Esophagus muscularis mucosa (tissue), 4 donors: Measurements from ENCODE around the gene RHOBTB3. TPM values are rescaled to one million over a fixed set of nuclear protein-coding genes. Genes with fewer than 3 reads are reported as not detected.

ENCODE experiments used
- DNase-seq: peaks from one replicate; pipeline ENCODE4 v3.0.0-alpha.2; 2017; ENCODE audit errors: extremely low spot score
- H3K27ac ChIP-seq, 4 donors: fragments of 200-600 bp; sonication (generic); replicated peaks in 1 of 4; 1 replicate in 3 of 4; 2 replicates in 1 of 4; pipeline ENCODE4 v1.5.1; 2016 to 2019; ENCODE audit warnings: mild to moderate bottlenecking in 1 of 4
- H3K27me3 ChIP-seq, 4 donors: fragments of 200-600 bp; sonication (generic); one replicate each; pipeline versions ENCODE4 v1.5.1 to v1.6.0; 2016 to 2019
- H3K36me3 ChIP-seq, 4 donors: fragments of 200-600 bp; sonication (generic); one replicate each; pipeline ENCODE4 v1.5.1; 2016 to 2019
- H3K4me1 ChIP-seq, 4 donors: fragments of 200-600 bp; sonication (generic); one replicate each; pipeline ENCODE4 v1.5.1; 2016 to 2019
- H3K4me3 ChIP-seq, 4 donors: fragments of 200-600 bp; sonication (generic); 1 replicate in 2 of 4; 2 replicates in 2 of 4; pipeline ENCODE4 v1.5.1; 2016 to 2019; ENCODE audit warnings: mild to moderate bottlenecking in 4 of 4, moderate library complexity in 1 of 4
- H3K9me3 ChIP-seq, 4 donors: fragments of 200-600 bp; sonication (generic); 1 replicate in 3 of 4; 2 replicates in 1 of 4; pipeline ENCODE4 v1.5.1; 2016 to 2019
- EP300 ChIP-seq: sonication (generic); formaldehyde crosslinking; IDR thresholded peaks from one replicate; pipeline ENCODE4 v1.6.1; 2017; ENCODE audit warnings: antibody characterized with exemption
- POLR2A ChIP-seq: fragments of 450-650 bp; IDR thresholded peaks from one replicate; pipeline ENCODE4 v1.6.1; 2017; ENCODE audit warnings: antibody characterized with exemption, moderate library complexity, mild to moderate bottlenecking, low read depth
- POLR2AphosphoS5 ChIP-seq, 2 donors: sonication (generic); formaldehyde crosslinking; IDR thresholded peaks; one replicate each; pipeline ENCODE4 v1.6.1; 2017; ENCODE audit warnings: antibody characterized with exemption in 2 of 2
- WGBS: methylation state at CpG from one replicate; pipeline ENCODE4 v1.1.5; 2018; 5-methylcytosine and 5-hydroxymethylcytosine counted together
- intact Hi-C: fragments of 100-400 bp; cut with DNase I; formaldehyde crosslinking; loops from one replicate; pipeline ENCODE4 v1.15.1; 2023
- total RNA-seq, 4 donors: library from RNA; depleted of rRNA; stranded (reverse); fragments of >200 nt; gene quantifications; one replicate each; pipeline versions ENCODE4 v1.1.0 to v1.2.1, GENCODE V29; 2016
- TF ChIP-seq, protein P1 (sequence below), 3 experiments: fragments of 200-600 bp in 2 of 3; fragments of 450-650 bp in 1 of 3; sonication (generic) in 2 of 3; IDR thresholded peaks; one replicate each; pipeline ENCODE4 v1.5.1; 2017 to 2019; ENCODE audit warnings: antibody characterized with exemption in 3 of 3, mild to moderate bottlenecking in 2 of 3, moderate library complexity in 1 of 3

RHOBTB3 gene
- total RNA-seq, 4 donors from 2014 or later = 72.9 to 165 (median 89.2) TPM

DNA sequence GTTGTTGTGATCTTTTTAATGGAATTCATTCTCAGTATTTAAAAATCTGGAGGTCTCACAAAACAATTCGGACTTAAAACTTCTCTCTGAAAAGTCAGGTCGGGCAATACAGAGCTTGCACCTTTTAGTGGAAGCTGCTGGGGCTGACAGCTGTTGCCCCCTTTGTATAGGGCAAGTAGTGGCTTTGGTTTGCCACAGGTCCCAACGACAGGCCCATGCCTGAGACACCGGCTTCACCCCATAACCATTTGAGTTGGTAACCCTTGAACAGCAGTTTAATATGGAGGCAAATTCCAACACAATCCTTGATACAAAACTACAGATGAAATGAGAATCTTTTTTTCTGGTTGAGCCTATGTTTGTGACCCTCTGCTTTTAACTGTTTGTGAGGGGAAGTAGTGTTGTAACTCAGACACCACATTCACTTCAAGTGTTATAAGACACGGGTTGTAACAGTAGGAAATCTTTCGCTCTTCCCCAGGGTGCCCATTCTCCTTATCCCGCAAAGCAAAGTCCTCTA, 92.1 kb downstream of the RHOBTB3 start:
- Histone ChIP-seq H3K4me1 (peaks cover 35 to 56% (median 52%) of the 10 kb centered on the region in 4 donors), H3K9me3 (no peaks in the 10 kb centered on the region), H3K27me3 (no peaks in the 10 kb centered on the region), H3K36me3 (peaks cover 0 to 7% (median 0%) of the 10 kb centered on the region in 4 donors), H3K27ac (peak overlapping the region; percentile 84 to 91 (median 86)), H3K4me3 (peak overlapping the region; percentile 69 to 90 (median 78))
- DNase-seq = no peak
- intact Hi-C loops = no loop called here
- 45% methylated on average over 7 of the region's 7 CpGs for WGBS
- TF ChIP-seq EP300 (no peak), POLR2A (no peak), POLR2AphosphoS5 (IDR thresholded peaks at IDR 0.05) (no peak)
- TF ChIP-seq, protein P1, sequence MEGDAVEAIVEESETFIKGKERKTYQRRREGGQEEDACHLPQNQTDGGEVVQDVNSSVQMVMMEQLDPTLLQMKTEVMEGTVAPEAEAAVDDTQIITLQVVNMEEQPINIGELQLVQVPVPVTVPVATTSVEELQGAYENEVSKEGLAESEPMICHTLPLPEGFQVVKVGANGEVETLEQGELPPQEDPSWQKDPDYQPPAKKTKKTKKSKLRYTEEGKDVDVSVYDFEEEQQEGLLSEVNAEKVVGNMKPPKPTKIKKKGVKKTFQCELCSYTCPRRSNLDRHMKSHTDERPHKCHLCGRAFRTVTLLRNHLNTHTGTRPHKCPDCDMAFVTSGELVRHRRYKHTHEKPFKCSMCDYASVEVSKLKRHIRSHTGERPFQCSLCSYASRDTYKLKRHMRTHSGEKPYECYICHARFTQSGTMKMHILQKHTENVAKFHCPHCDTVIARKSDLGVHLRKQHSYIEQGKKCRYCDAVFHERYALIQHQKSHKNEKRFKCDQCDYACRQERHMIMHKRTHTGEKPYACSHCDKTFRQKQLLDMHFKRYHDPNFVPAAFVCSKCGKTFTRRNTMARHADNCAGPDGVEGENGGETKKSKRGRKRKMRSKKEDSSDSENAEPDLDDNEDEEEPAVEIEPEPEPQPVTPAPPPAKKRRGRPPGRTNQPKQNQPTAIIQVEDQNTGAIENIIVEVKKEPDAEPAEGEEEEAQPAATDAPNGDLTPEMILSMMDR (IDR thresholded peaks at IDR 0.05) = no peak

DNA sequence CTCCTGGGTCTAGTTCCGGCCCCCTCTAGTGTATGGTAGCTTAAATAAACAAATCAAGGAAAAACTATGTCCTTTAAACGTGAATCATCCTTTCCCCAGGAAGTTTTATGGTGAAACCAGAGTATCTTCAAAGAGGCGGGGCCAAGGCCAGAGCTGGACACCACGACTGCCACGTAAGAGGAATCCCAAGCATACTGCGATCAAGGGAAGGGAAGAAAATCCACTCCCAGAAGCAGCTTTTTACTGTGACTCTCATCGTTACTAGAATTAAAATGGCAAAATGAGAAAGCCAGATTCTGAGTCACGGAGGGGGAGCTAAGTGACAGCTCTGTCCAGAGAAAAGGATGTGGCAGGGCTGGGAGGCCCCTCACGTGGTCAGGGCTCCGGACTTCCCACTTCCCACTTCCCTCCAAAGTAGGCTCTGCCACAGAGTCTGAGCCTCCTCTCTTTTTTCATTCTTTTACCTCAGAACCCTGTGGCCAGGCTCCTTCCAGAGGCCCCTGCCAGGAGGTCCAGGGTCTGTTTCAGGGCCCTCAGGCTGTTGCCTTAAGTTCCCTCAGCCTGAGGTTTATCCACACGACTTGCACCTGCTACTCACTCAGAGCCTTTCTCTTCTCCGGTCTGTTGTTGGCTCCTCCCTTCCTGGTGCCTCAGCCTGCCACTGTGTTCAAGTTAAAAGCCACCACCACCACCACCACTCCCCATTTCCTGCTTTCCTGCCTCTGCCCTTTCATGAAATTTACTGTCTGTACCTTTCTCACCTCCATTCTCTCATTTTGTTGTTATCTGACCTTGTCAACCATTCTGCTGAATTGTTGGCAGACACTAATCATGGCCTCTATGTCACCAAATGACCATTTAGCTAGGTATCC, 92.8 kb downstream of the RHOBTB3 start:
- no peaks in the 10 kb centered on the region for H3K9me3 ChIP-seq
- peak overlapping the region; percentile 69 to 90 (median 78) for H3K4me3 ChIP-seq
- peaks cover 0 to 5% (median 0%) of the 10 kb centered on the region in 4 donors for H3K36me3 ChIP-seq
- WGBS = 26% methylated on average over 12 of the region's 12 CpGs
- no peak for DNase-seq
- H3K4me1 ChIP-seq = peaks cover 35 to 49% (median 48%) of the 10 kb centered on the region in 4 donors
- peak overlapping the region; percentile 84 to 91 (median 86) for H3K27ac ChIP-seq
- intact Hi-C loops = no loop called here
- no peaks in the 10 kb centered on the region for H3K27me3 ChIP-seq
- TF ChIP-seq, protein P1 (IDR thresholded peaks at IDR 0.05) = no peak
- TF ChIP-seq POLR2AphosphoS5 (IDR thresholded peaks at IDR 0.05) (peak; percentile 38 to 69), EP300 (no peak), POLR2A (no peak)

DNA sequence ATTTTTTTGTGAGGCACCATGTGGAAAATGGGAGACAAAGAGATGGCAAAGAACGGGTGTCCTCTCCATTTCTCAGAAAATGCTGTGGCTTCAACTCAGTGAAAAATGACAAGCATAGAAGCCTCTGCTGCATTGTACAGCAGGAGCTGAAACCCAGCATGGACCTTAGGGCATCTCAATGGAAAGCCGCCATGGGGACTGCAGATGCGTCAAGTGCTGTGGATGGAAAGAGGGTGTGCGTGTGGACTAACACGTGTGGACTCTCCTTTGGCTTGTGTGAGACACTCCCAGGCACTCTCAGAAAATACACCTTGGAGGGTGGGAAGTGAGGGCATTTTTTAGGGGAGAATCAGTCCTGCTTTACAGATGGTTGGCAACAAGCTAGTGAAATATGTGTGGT, 93.6 kb downstream of the RHOBTB3 start:
- no peak overlapping the region for H3K4me3 ChIP-seq
- no peaks in the 10 kb centered on the region for H3K9me3 ChIP-seq
- WGBS = 93% methylated on average over 5 of the region's 5 CpGs
- peak overlapping the region; percentile 84 to 91 (median 86) for H3K27ac ChIP-seq
- peaks cover 35 to 43% (median 41%) of the 10 kb centered on the region in 4 donors for H3K4me1 ChIP-seq
- H3K27me3 ChIP-seq = no peaks in the 10 kb centered on the region
- no peaks in the 10 kb centered on the region for H3K36me3 ChIP-seq
- no peak for TF ChIP-seq POLR2AphosphoS5 (IDR thresholded peaks at IDR 0.05)
- TF ChIP-seq, protein P1 (IDR thresholded peaks at IDR 0.05) = no peak
- TF ChIP-seq POLR2A = no peak
- TF ChIP-seq EP300 = no peak
- DNase-seq = no peak
- intact Hi-C loops = no loop called here

DNA sequence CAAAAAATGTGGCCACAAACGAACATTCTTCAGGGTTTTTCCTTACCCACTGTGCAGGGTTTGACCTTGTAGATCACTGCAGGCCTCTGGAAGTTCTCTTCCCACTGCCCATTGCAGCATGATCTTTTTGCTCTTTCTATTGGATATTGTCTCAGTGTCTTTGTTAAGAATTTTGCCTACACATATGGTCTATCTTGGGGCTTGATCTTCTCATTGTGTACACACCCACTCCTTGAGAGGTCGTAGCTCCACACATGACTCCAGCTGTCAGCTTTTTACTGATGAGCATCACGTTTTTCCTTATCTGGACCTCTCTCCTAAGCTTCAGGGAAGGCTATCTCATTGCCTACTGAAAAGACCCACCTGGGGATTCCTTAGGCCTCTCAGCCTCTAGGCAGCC, 94.4 kb downstream of the RHOBTB3 start:
- intact Hi-C loops = no loop called here

More for the DNA sequence above, 94.4 kb downstream of the RHOBTB3 start:
- DNase-seq = no peak
- H3K27me3 ChIP-seq = no peaks in the 10 kb centered on the region
- no peak overlapping the region for H3K4me3 ChIP-seq
- no peaks in the 10 kb centered on the region for H3K9me3 ChIP-seq
- TF ChIP-seq POLR2AphosphoS5 (IDR thresholded peaks at IDR 0.05) (no peak), POLR2A (no peak), EP300 (no peak)
- TF ChIP-seq, protein P1 (IDR thresholded peaks at IDR 0.05) = no peak
- no peak overlapping the region for H3K27ac ChIP-seq
- H3K4me1 ChIP-seq = peaks cover 27 to 37% (median 35%) of the 10 kb centered on the region in 4 donors
- WGBS = 64% methylated on average over 3 of the region's 3 CpGs
- H3K36me3 ChIP-seq = no peaks in the 10 kb centered on the region
